ENCODE measurements around the gene PPP1R13L. TPM values are rescaled to one million over a fixed set of nuclear protein-coding genes. Genes with fewer than 3 reads are reported as not detected.

Gene PPP1R13L
- total RNA-seq, 1 donor from 2014 or later: 5.1 TPM

DNA sequence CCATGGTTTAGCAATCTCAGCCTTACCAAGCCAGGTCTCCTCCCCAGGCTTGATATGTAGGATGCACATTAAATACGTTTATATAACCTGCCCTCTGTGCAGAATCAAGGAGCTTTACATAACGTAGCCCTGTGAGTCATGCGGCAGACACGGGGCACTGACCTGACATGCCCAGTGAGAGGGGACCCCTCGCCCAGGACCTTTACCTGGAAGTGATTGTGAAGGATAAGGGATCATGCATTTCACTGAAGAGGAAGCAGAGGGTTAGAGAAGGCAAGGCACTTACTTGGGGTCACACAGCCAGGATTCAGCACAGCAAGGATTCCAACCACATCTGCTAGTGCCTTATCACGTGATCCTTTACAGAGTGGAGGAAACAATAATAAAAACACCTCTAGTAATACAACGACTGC lies 44.0 kb upstream of the PPP1R13L start:
- peak overlapping the region; percentile 53 for H3K27ac Mint-ChIP-seq
- TF ChIP-seq, protein P1, sequence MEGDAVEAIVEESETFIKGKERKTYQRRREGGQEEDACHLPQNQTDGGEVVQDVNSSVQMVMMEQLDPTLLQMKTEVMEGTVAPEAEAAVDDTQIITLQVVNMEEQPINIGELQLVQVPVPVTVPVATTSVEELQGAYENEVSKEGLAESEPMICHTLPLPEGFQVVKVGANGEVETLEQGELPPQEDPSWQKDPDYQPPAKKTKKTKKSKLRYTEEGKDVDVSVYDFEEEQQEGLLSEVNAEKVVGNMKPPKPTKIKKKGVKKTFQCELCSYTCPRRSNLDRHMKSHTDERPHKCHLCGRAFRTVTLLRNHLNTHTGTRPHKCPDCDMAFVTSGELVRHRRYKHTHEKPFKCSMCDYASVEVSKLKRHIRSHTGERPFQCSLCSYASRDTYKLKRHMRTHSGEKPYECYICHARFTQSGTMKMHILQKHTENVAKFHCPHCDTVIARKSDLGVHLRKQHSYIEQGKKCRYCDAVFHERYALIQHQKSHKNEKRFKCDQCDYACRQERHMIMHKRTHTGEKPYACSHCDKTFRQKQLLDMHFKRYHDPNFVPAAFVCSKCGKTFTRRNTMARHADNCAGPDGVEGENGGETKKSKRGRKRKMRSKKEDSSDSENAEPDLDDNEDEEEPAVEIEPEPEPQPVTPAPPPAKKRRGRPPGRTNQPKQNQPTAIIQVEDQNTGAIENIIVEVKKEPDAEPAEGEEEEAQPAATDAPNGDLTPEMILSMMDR (IDR thresholded peaks at IDR 0.05): no peak
- DNase-seq: no peak
- POLR2A ChIA-PET: interaction anchor here (0.8 to 2.1 kb wide), 3 partner anchors 19 to 37 kb away, joined by 3 to 6 read pairs (median 4); partner anchors contain the start of gene FOSB
- ATAC-seq (ENCODE audit: low read depth): no peak
- CTCF ChIA-PET: interaction anchor here (1.8 to 2.6 kb wide), 2 partner anchors 9 to 30 kb away, joined by 9 to 15 read pairs; no protein-coding TSS in a partner anchor
- H3K4me3 Mint-ChIP-seq: peak overlapping the region; percentile 24
- H3K9me3 Mint-ChIP-seq: no peaks in the 10 kb centered on the region
- H3K4me1 Mint-ChIP-seq: peaks cover 51% of the 10 kb centered on the region
- H3K36me3 Mint-ChIP-seq (ENCODE audit: low read depth): peaks cover 3% of the 10 kb centered on the region
- no peaks in the 10 kb centered on the region for H3K27me3 Mint-ChIP-seq
- intact Hi-C loops (cut with micrococcal nuclease): no loop called here

DNA sequence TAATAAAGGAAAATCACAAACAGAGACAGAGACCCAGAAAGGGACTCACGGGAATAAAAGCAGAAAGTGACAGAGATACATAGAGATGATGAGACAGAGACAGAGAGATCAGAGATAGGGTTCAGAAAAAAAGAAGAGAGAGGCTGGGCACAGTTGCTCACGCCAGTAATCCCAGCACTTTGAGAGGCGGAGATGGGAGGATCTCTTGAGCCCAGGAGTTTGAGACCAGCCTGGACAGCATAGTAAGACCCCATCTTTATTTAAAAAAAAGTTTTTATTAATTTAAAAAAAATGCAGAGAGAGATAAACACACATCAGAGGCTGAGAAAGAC lies 43.5 kb upstream of the PPP1R13L start:
- Mint-ChIP-seq H3K4me3 (no peak overlapping the region), H3K27ac (no peak overlapping the region), H3K4me1 (peaks cover 51% of the 10 kb centered on the region), H3K27me3 (no peaks in the 10 kb centered on the region), H3K36me3 (ENCODE audit: low read depth) (peaks cover 3% of the 10 kb centered on the region), H3K9me3 (no peaks in the 10 kb centered on the region)
- DNase-seq (no peak), ATAC-seq (ENCODE audit: low read depth) (no peak)
- ChIA-PET POLR2A (interaction anchor here (0.8 to 2.1 kb wide), 3 partner anchors 19 to 30 kb away, joined by 3 to 6 read pairs (median 3); partner anchors contain the start of gene FOSB), CTCF (interaction anchor here (1.1 to 2.6 kb wide), 3 partner anchors 9 to 194 kb away, joined by 3 to 15 read pairs (median 6); no protein-coding TSS in a partner anchor)
- intact Hi-C loops (cut with micrococcal nuclease): no loop called here
- TF ChIP-seq, protein P1 (IDR thresholded peaks at IDR 0.05): no peak

DNA sequence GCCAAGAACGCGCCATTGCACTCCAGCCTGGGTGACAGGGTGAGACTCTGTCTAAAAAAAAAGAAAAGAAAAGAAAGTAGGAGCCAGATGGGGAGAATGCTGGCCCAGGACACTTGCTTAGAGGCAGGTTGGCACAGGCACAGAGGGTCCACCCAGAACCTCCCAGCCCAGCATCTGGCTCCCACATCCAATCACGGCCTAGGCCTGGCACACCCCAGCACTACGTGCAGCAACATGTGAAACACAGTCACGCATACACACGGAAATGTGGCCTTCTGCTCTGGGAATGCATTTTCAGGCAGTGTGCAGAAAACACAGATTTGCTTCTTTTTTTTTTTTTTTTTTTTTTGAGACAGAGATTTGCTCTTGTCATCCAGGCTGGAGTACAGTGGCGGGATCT lies 42.1 kb upstream of the PPP1R13L start:
- peaks cover 3% of the 10 kb centered on the region for H3K36me3 Mint-ChIP-seq (ENCODE audit: low read depth)
- no peaks in the 10 kb centered on the region for H3K27me3 Mint-ChIP-seq
- H3K4me3 Mint-ChIP-seq: no peak overlapping the region
- H3K9me3 Mint-ChIP-seq: no peaks in the 10 kb centered on the region
- DNase-seq: no peak
- intact Hi-C loops (cut with micrococcal nuclease): no loop called here
- H3K27ac Mint-ChIP-seq: no peak overlapping the region
- no peak for ATAC-seq (ENCODE audit: low read depth)
- peaks cover 58% of the 10 kb centered on the region for H3K4me1 Mint-ChIP-seq
- CTCF ChIA-PET: interaction anchor here (1.7 to 2.8 kb wide), 3 partner anchors 16 to 196 kb away, joined by 3 to 30 read pairs (median 7); no protein-coding TSS in a partner anchor
- TF ChIP-seq, protein P1 (IDR thresholded peaks at IDR 0.05): no peak
- POLR2A ChIA-PET: interaction anchor here (1.2 to 1.7 kb wide), 2 partner anchors 22 to 32 kb away, joined by 3 read pairs; no protein-coding TSS in a partner anchor

DNA sequence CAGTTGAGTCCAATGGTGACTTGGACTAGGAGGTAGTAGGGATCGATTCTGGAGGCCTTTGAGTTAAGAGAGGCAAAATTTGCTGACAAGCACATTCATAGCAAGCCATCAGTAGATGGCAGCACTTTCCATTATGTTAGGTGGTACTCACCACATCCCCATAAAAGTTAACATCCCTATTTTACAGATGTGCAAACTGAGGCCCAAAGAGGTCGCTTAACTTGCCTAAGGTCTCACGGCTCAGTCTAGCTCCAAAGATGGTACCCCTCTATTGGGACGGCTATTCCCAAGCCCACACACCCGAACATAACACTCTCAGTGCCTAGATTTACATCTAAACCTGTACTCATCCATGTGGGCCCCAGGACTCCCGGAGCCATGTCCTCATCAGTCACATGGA lies 41.4 kb upstream of the PPP1R13L start:
- Mint-ChIP-seq H3K9me3 (no peaks in the 10 kb centered on the region), H3K4me1 (peaks cover 52% of the 10 kb centered on the region), H3K36me3 (ENCODE audit: low read depth) (peaks cover 3% of the 10 kb centered on the region), H3K27ac (peak overlapping the region; percentile 72), H3K4me3 (peak overlapping the region; percentile 47), H3K27me3 (no peaks in the 10 kb centered on the region)
- intact Hi-C loops (cut with micrococcal nuclease): no loop called here
- ATAC-seq (ENCODE audit: low read depth) (no peak), DNase-seq (no peak)
- CTCF ChIA-PET: interaction anchor here (1.7 to 2.8 kb wide), 3 partner anchors 16 to 39 kb away, joined by 7 to 30 read pairs (median 11); no protein-coding TSS in a partner anchor
- TF ChIP-seq, protein P1 (IDR thresholded peaks at IDR 0.05): no peak
- POLR2A ChIA-PET: interaction anchor here (1.9 kb wide), 1 partner anchor 32 kb away, joined by 7 read pairs; no protein-coding TSS in a partner anchor

DNA sequence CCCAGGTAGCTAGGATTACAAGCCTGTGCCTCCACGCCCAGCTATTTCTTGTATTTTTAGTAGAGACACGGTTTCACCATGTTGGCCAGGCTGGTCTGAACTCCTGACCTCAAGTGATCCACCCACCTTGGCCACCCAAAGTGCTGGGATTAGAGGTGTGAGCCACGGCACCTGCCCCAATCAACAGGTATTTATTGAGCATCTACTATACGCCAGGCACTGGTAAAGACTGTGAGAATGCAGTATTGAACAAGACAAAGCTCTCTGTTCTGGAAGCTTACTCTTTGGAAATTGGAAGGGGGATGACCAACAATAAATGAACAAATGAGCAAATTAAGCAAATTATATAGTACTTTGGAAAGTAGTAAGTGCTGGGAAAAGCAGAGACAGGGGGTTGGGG lies 40.3 kb upstream of the PPP1R13L start:
- intact Hi-C loops (cut with micrococcal nuclease): no loop called here
- H3K9me3 Mint-ChIP-seq: no peaks in the 10 kb centered on the region
- ATAC-seq (ENCODE audit: low read depth) (no peak), DNase-seq (no peak)
- H3K4me1 Mint-ChIP-seq: peaks cover 53% of the 10 kb centered on the region
- TF ChIP-seq, protein P1 (IDR thresholded peaks at IDR 0.05): no peak
- H3K36me3 Mint-ChIP-seq (ENCODE audit: low read depth): peaks cover 2% of the 10 kb centered on the region
- peak overlapping the region; percentile 77 for H3K4me3 Mint-ChIP-seq
- POLR2A ChIA-PET: interaction anchor here (0.5 to 1.9 kb wide), 3 partner anchors 33 to 197 kb away, joined by 4 to 7 read pairs (median 5); no protein-coding TSS in a partner anchor
- CTCF ChIA-PET: interaction anchor here (0.7 to 2.8 kb wide), 4 partner anchors 15 to 40 kb away, joined by 3 to 30 read pairs (median 9); no protein-coding TSS in a partner anchor
- H3K27ac Mint-ChIP-seq: peak overlapping the region; percentile 87
- no peaks in the 10 kb centered on the region for H3K27me3 Mint-ChIP-seq

Data from activated B cell treated with CpG ODN at 0.5 μM for 24 hours (primary cell).